ENCODE measurements around the gene KSR1. TPM values are rescaled to one million over a fixed set of nuclear protein-coding genes. Genes with fewer than 3 reads are reported as not detected.
"Not testable (repeated sequence)": the region's sequence is repeated elsewhere in the genome, so short reads cannot be mapped to it uniquely, and the experiment has no call there.

Gene KSR1
- total and polyA plus RNA-seq, 3 donors from 2014 or later, result 44.8 to 80.7 (median 63.7) TPM

- 68 to 87% methylated on average over 4 of the region's 4 CpGs for WGBS, 2 donors
- intact Hi-C loops (cut with DNase I; ENCODE audit: low total_unique reads), result no loop called here
- Histone ChIP-seq H3K36me3 (ENCODE audit: low read depth, missing control alignments) (no peaks in the 10 kb centered on the region), H3K27ac (no peak overlapping the region), H3K4me3 (no peak overlapping the region), H3K4me1 (no peaks in the 10 kb centered on the region), H3K9me3 (no peaks in the 10 kb centered on the region), H3K27me3 (no peaks in the 10 kb centered on the region)
- TF ChIP-seq POLR2A (IDR thresholded peaks at IDR 0.05) (no peak), CTCF (IDR thresholded peaks at IDR 0.05) (no peak)
- DNase-seq, result no peak
Observed at GRCh38 chr17:27439342-27439741, 16.9 kb upstream of the KSR1 start.

- 41 to 76% methylated on average over 5 of the region's 5 CpGs for WGBS, 2 donors
Observed at GRCh38 chr17:27442702-27443101, 13.5 kb upstream of the KSR1 start.

GRCh38 chr17:27443491-27443890 is 12.8 kb upstream of the KSR1 start:
- WGBS, 2 donors, result 84 to 87% methylated on average over 6 of the region's 6 CpGs
- H3K27me3 ChIP-seq, result no peaks in the 10 kb centered on the region
- H3K4me3 ChIP-seq, result no peak overlapping the region
- intact Hi-C loops (cut with DNase I; ENCODE audit: low total_unique reads), result no loop called here
- no peaks in the 10 kb centered on the region for H3K36me3 ChIP-seq (ENCODE audit: low read depth, missing control alignments)
- H3K27ac ChIP-seq, result no peak overlapping the region
- no peak for DNase-seq
- H3K9me3 ChIP-seq, result no peaks in the 10 kb centered on the region
- TF ChIP-seq POLR2A (IDR thresholded peaks at IDR 0.05) (no peak), CTCF (IDR thresholded peaks at IDR 0.05) (no peak)
- H3K4me1 ChIP-seq, result no peaks in the 10 kb centered on the region

More at GRCh38 chr17:27442702-27443101, 13.5 kb upstream of the KSR1 start:
- intact Hi-C loops (cut with DNase I; ENCODE audit: low total_unique reads), result no loop called here
- H3K4me3 ChIP-seq, result no peak overlapping the region
- H3K9me3 ChIP-seq, result no peaks in the 10 kb centered on the region
- H3K4me1 ChIP-seq, result no peaks in the 10 kb centered on the region
- no peaks in the 10 kb centered on the region for H3K36me3 ChIP-seq (ENCODE audit: low read depth, missing control alignments)
- no peak for TF ChIP-seq CTCF (IDR thresholded peaks at IDR 0.05)
- no peak for TF ChIP-seq POLR2A (IDR thresholded peaks at IDR 0.05)
- DNase-seq, result no peak
- H3K27ac ChIP-seq, result no peak overlapping the region
- no peaks in the 10 kb centered on the region for H3K27me3 ChIP-seq

- WGBS, 2 donors, result 85 to 91% methylated on average over 8 of the region's 8 CpGs
- Histone ChIP-seq H3K4me1 (no peaks in the 10 kb centered on the region), H3K36me3 (ENCODE audit: low read depth, missing control alignments) (no peaks in the 10 kb centered on the region), H3K27me3 (no peaks in the 10 kb centered on the region), H3K4me3 (no peak overlapping the region), H3K27ac (no peak overlapping the region), H3K9me3 (no peaks in the 10 kb centered on the region)
- intact Hi-C loops (cut with DNase I; ENCODE audit: low total_unique reads), result no loop called here
- no peak for DNase-seq
- TF ChIP-seq CTCF (IDR thresholded peaks at IDR 0.05) (no peak), POLR2A (IDR thresholded peaks at IDR 0.05) (no peak)
Observed at GRCh38 chr17:27445971-27446370, 10.3 kb upstream of the KSR1 start.

- Histone ChIP-seq H3K9me3 (no peaks in the 10 kb centered on the region), H3K27ac (no peak overlapping the region), H3K4me3 (no peak overlapping the region), H3K36me3 (ENCODE audit: low read depth, missing control alignments) (no peaks in the 10 kb centered on the region), H3K27me3 (no peaks in the 10 kb centered on the region), H3K4me1 (no peaks in the 10 kb centered on the region)
- WGBS, 2 donors, result 90% methylated on average over 6 of the region's 6 CpGs
- DNase-seq, result no peak
- intact Hi-C loops (cut with DNase I; ENCODE audit: low total_unique reads), result no loop called here
- TF ChIP-seq POLR2A (IDR thresholded peaks at IDR 0.05) (no peak), CTCF (IDR thresholded peaks at IDR 0.05) (no peak)
Observed at GRCh38 chr17:27446569-27447301, 9.5 kb upstream of the KSR1 start.

- DNase-seq; H3K36me3 ChIP-seq (ENCODE audit: low read depth, missing control alignments); H3K27me3 ChIP-seq; H3K4me3 ChIP-seq; H3K4me1 ChIP-seq; H3K9me3 ChIP-seq; H3K27ac ChIP-seq; intact Hi-C loops (cut with DNase I; ENCODE audit: low total_unique reads): not testable (repeated sequence)
- 83 to 91% methylated on average over 6 of the region's 6 CpGs for WGBS, 2 donors
Observed at GRCh38 chr17:27448534-27448933, 7.7 kb upstream of the KSR1 start.

All from testis (tissue), 3 donors.